IMR-90 (cell line): ENCODE measurements around the gene MYEF2.

Experiments used
- CEBPB ChIP-seq: IDR thresholded peaks from 2 replicates; pipeline ENCODE4 v1.6.1; 2012; ENCODE audit warnings: low read depth, low read length, improper control_type of control experiment
- CHD1 ChIP-seq: IDR thresholded peaks from 2 replicates; pipeline ENCODE4 v1.6.1; 2012; ENCODE audit warnings: low read depth, low read length, improper control_type of control experiment
- FOS ChIP-seq: fragments of 150-350 bp; IDR thresholded peaks from 2 replicates; pipeline ENCODE4 v1.6.1; 2016; ENCODE audit warnings: low read depth, low read length
- MAFK ChIP-seq: IDR thresholded peaks from 2 replicates; pipeline ENCODE4 v1.6.1; 2012; ENCODE audit warnings: low read depth, low read length, improper control_type of control experiment
- MXI1 ChIP-seq: IDR thresholded peaks from 2 replicates; pipeline ENCODE4 v1.6.1; 2012; ENCODE audit warnings: low read depth, mild to moderate bottlenecking, low read length, moderate library complexity, borderline replicate concordance
- POLR2A ChIP-seq: IDR thresholded peaks from 2 replicates; pipeline ENCODE4 v1.6.1; 2012; ENCODE audit warnings: mild to moderate bottlenecking, low read depth, low read length
- RAD21 ChIP-seq: IDR thresholded peaks from 2 replicates; pipeline ENCODE4 v1.6.1; 2012; ENCODE audit warnings: low read length, improper control_type of control experiment
- RCOR1 ChIP-seq: IDR thresholded peaks from 2 replicates; pipeline ENCODE4 v1.6.1; 2012; ENCODE audit warnings: mild to moderate bottlenecking, low read length, improper control_type of control experiment; ENCODE audit not compliant: insufficient replicate concordance
- TF ChIP-seq, protein P1 (sequence below): conservative IDR thresholded peaks from 2 replicates; pipeline ENCODE4 v1.5.1; 2012; ENCODE audit warnings: mild to moderate bottlenecking, low read depth, low read length, improper control_type of control experiment
- TF ChIP-seq, protein P2 (sequence below): fragments of 150-350 bp; IDR thresholded peaks from 2 replicates; pipeline ENCODE4 v1.6.1; 2016; ENCODE audit warnings: low read depth, mild to moderate bottlenecking, low read length, moderate library complexity, borderline replicate concordance
- TF ChIP-seq, protein P3 (sequence below): fragments of 150-350 bp; IDR thresholded peaks from 2 replicates; pipeline ENCODE4 v1.6.1; 2017; ENCODE audit warnings: mild to moderate bottlenecking, antibody characterized with exemption, low read length, low read depth

DNA sequence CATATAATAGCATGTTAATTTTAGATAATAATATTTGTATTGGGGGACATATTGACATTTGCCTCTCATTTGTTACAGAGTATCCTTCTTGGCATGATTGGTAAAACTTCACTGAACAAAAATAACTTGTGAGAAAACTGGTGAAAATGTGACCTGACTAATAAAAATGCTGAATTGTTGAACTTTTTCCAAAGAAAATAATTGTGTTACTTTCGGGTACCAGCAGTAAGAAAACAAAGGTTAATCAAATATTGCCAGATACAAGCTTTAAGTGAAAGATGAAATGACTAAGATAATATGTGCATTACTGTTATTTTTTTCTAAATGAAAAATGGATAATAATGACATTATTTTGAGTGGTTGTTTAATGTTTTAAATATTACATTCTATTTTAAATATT, 43.2 kb upstream of the MYEF2 start:
- no peak for TF ChIP-seq POLR2A
- TF ChIP-seq, protein P1, sequence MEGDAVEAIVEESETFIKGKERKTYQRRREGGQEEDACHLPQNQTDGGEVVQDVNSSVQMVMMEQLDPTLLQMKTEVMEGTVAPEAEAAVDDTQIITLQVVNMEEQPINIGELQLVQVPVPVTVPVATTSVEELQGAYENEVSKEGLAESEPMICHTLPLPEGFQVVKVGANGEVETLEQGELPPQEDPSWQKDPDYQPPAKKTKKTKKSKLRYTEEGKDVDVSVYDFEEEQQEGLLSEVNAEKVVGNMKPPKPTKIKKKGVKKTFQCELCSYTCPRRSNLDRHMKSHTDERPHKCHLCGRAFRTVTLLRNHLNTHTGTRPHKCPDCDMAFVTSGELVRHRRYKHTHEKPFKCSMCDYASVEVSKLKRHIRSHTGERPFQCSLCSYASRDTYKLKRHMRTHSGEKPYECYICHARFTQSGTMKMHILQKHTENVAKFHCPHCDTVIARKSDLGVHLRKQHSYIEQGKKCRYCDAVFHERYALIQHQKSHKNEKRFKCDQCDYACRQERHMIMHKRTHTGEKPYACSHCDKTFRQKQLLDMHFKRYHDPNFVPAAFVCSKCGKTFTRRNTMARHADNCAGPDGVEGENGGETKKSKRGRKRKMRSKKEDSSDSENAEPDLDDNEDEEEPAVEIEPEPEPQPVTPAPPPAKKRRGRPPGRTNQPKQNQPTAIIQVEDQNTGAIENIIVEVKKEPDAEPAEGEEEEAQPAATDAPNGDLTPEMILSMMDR, result no peak
- no peak for TF ChIP-seq MXI1
- no peak for TF ChIP-seq MAFK
- TF ChIP-seq FOS, result no peak
- TF ChIP-seq, protein P2, sequence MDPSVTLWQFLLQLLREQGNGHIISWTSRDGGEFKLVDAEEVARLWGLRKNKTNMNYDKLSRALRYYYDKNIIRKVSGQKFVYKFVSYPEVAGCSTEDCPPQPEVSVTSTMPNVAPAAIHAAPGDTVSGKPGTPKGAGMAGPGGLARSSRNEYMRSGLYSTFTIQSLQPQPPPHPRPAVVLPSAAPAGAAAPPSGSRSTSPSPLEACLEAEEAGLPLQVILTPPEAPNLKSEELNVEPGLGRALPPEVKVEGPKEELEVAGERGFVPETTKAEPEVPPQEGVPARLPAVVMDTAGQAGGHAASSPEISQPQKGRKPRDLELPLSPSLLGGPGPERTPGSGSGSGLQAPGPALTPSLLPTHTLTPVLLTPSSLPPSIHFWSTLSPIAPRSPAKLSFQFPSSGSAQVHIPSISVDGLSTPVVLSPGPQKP, result no peak
- TF ChIP-seq, protein P3, sequence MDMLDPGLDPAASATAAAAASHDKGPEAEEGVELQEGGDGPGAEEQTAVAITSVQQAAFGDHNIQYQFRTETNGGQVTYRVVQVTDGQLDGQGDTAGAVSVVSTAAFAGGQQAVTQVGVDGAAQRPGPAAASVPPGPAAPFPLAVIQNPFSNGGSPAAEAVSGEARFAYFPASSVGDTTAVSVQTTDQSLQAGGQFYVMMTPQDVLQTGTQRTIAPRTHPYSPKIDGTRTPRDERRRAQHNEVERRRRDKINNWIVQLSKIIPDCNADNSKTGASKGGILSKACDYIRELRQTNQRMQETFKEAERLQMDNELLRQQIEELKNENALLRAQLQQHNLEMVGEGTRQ, result no peak
- no peak for TF ChIP-seq RCOR1
- TF ChIP-seq RAD21, result no peak
- TF ChIP-seq CEBPB, result no peak
- TF ChIP-seq CHD1, result no peak
